BJ (cell line): Measurements from ENCODE around the gene RERE. TPM values are rescaled to one million over a fixed set of nuclear protein-coding genes. Genes with fewer than 3 reads are reported as not detected.

Source experiments
- CTCF ChIA-PET: fragments of 350-600 bp; formaldehyde crosslinking; extraction: SDS; loops from one replicate; lab custom pipeline; 2021; ENCODE audit warnings: antibody characterized with exemption, inconsistent platforms; lab: Yijun Ruan, JAX
- POLR2A ChIA-PET: fragments of 300-600 bp; sonication (Branson Sonifier 250); formaldehyde crosslinking; extraction: SDS; loops from one replicate; lab custom pipeline; 2021; ENCODE audit warnings: antibody characterized with exemption; lab: Charles Lee
- DNase-seq: peaks from one replicate; pipeline ENCODE4 v3.0.0-alpha.2; 2011; ENCODE audit warnings: low read depth
- H3K27me3 ChIP-seq: 2 replicates; pipeline ENCODE4 v1.6.0; 2011; ENCODE audit warnings: low read length; ENCODE audit not compliant: control insufficient read depth, insufficient read depth
- H3K36me3 ChIP-seq: 2 replicates; pipeline ENCODE4 v1.5.1; 2011; ENCODE audit warnings: low read length; ENCODE audit not compliant: control insufficient read depth, insufficient read depth
- H3K4me3 ChIP-seq: 2 replicates; pipeline ENCODE4 v1.5.1; 2011; ENCODE audit warnings: low read depth, mild to moderate bottlenecking, control low read depth, low read length
- CTCF ChIP-seq: IDR thresholded peaks from 2 replicates; pipeline ENCODE4 v1.5.1; 2011; ENCODE audit warnings: low read depth, mild to moderate bottlenecking, control low read depth, inconsistent platforms, low read length, moderate library complexity; ENCODE audit not compliant: insufficient read depth
- polyA plus RNA-seq: library from polyadenylated mRNA; depleted of rRNA; stranded (reverse); fragments of >200 nt; gene quantifications from 2 replicates; pipeline ENCODE4 v1.2.3, GENCODE V29; 2011

The RERE gene
- polyA plus RNA-seq, 1 experiment: 3.8 TPM

GRCh38 chr1:8397511-8397910 is 419.9 kb downstream of the RERE start:
- POLR2A ChIA-PET: interaction anchor here (0.7 kb wide), 1 partner anchor 24 kb away, joined by 3 read pairs; no protein-coding TSS in a partner anchor
- DNase-seq: no peak
- CTCF ChIA-PET: interaction anchor here (0.6 to 2.0 kb wide), 5 partner anchors 9 to 306 kb away, joined by 3 to 16 read pairs (median 3); no protein-coding TSS in a partner anchor
- TF ChIP-seq CTCF: no peak
- Histone ChIP-seq H3K36me3 (peaks cover 3% of the 10 kb centered on the region), H3K4me3 (no peak overlapping the region), H3K27me3 (no peaks in the 10 kb centered on the region)

GRCh38 chr1:8396786-8397406 is 420.5 kb downstream of the RERE start:
- H3K4me3 ChIP-seq: no peak overlapping the region
- ChIA-PET CTCF (interaction anchor here (0.6 to 2.0 kb wide), 5 partner anchors 10 to 306 kb away, joined by 3 to 16 read pairs (median 3); no protein-coding TSS in a partner anchor), POLR2A (interaction anchor here (0.7 kb wide), 1 partner anchor 25 kb away, joined by 3 read pairs; no protein-coding TSS in a partner anchor)
- no peaks in the 10 kb centered on the region for H3K27me3 ChIP-seq
- peaks cover 1% of the 10 kb centered on the region; the same call in 1 of the 2 replicates for H3K36me3 ChIP-seq
- DNase-seq: peak; percentile 94
- TF ChIP-seq CTCF: no peak

GRCh38 chr1:8396083-8396785 is 421.2 kb downstream of the RERE start:
- no peak for TF ChIP-seq CTCF
- ChIA-PET CTCF (interaction anchor here (0.6 to 2.0 kb wide), 3 partner anchors 11 to 85 kb away, joined by 3 to 16 read pairs (median 4); no protein-coding TSS in a partner anchor), POLR2A (no interaction called here)
- Histone ChIP-seq H3K36me3 (peaks cover 1% of the 10 kb centered on the region; the same call in 1 of the 2 replicates), H3K27me3 (no peaks in the 10 kb centered on the region), H3K4me3 (no peak overlapping the region)
- DNase-seq: no peak

- POLR2A ChIA-PET: no interaction called here
- CTCF ChIA-PET: interaction anchor here (0.6 kb wide), 1 partner anchor 160 kb away, joined by 4 read pairs; no protein-coding TSS in a partner anchor
- H3K27me3 ChIP-seq: no peaks in the 10 kb centered on the region
- DNase-seq: no peak
- H3K4me3 ChIP-seq: no peak overlapping the region
- H3K36me3 ChIP-seq: peaks cover 1% of the 10 kb centered on the region; the same call in 1 of the 2 replicates
- TF ChIP-seq CTCF: no peak
Observed at GRCh38 chr1:8395433-8395866, 422.0 kb downstream of the RERE start.
